ENCODE measurements around the gene AGMO. TPM values are rescaled to one million over a fixed set of nuclear protein-coding genes. Genes with fewer than 3 reads are reported as not detected.

Gene AGMO
- total RNA-seq, 1 donor from 2014 or later = not detected

GRCh38 chr7:15218261-15218660 lies 343.6 kb downstream of the AGMO start:
- no peak for DNase-seq (ENCODE audit: low read depth)
- TF ChIP-seq CTCF (conservative IDR thresholded peaks at IDR 0.05; ENCODE audit: low read depth, low read length) = no peak
- H3K4me3 ChIP-seq (ENCODE audit: low read depth, low read length) = no peak overlapping the region

GRCh38 chr7:15215616-15216015 lies 346.2 kb downstream of the AGMO start:
- TF ChIP-seq CTCF (conservative IDR thresholded peaks at IDR 0.05; ENCODE audit: low read depth, low read length) = no peak
- no peak overlapping the region for H3K4me3 ChIP-seq (ENCODE audit: low read depth, low read length)
- no peak for DNase-seq (ENCODE audit: low read depth)

- no peak for TF ChIP-seq CTCF (conservative IDR thresholded peaks at IDR 0.05; ENCODE audit: low read depth, low read length)
- H3K4me3 ChIP-seq (ENCODE audit: low read depth, low read length) = no peak overlapping the region
- no peak for DNase-seq (ENCODE audit: low read depth)
Measured at GRCh38 chr7:15214976-15215375, 346.8 kb downstream of the AGMO start.

DNA sequence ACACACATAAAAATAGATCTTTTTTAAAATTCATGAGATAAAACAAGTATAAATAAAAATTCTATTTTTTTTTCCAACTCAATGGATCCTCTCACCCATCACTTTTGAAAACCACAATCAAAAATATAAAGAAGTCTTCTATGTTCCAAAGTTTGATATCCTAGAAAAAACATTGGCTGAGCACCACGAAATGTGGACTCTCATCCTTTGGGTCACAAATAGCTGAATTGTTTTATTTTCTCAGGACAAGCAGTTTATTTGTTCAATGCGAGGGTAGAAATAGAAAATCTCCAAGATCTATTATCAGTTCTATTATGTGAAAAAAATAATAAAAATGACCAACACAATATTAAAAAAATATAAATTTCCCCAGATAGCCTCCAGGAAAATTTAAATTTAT lies 348.7 kb downstream of the AGMO start:
- H3K4me3 ChIP-seq (ENCODE audit: low read depth, low read length) = no peak overlapping the region
- DNase-seq (ENCODE audit: low read depth) = no peak
- no peak for TF ChIP-seq CTCF (conservative IDR thresholded peaks at IDR 0.05; ENCODE audit: low read depth, low read length)

DNA sequence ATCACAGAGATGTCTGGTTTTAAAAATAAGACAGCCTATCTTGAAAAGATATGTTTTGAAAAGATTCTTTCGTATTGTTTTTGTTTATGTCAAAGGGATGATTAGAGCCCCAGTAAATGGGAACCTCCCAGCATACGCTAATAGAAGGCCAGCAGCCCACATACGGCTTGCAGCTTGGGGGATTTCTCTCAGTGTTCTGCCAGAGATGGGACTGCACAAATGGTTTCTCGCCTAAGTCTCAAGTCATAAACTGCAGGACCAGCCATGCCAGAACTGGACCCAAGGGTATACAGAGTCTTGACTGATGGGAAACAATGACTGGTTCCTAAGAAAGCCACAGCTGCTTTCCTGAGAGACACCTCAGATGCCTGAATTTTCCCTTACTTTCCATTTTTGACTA lies 352.4 kb downstream of the AGMO start:
- DNase-seq (ENCODE audit: low read depth) = no peak
- H3K4me3 ChIP-seq (ENCODE audit: low read depth, low read length) = no peak overlapping the region
- no peak for TF ChIP-seq CTCF (conservative IDR thresholded peaks at IDR 0.05; ENCODE audit: low read depth, low read length)

- TF ChIP-seq CTCF (conservative IDR thresholded peaks at IDR 0.05; ENCODE audit: low read depth, low read length) = no peak
- no peak for DNase-seq (ENCODE audit: low read depth)
Measured at GRCh38 chr7:15204421-15204820, 357.4 kb downstream of the AGMO start.

DNA sequence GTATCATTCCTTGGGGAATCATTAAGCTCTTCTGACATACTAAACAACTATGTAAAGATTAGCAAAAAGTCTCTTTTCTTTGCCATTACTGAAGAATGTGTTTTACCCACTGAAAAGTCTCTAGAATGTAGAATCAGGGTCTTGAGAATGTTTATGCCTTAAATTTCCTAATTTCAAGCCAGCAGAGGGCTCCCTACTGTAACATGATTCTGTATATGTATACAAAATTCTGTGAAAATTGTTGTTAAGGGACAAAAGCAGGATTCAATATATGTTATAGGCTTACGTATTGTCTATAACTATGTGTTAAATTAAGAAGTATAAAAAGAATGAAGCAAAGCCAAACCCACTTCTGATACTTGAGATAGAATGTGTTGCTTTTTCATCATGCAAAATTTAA lies 362.3 kb downstream of the AGMO start:
- H3K4me3 ChIP-seq (ENCODE audit: low read depth, low read length) = no peak overlapping the region
- TF ChIP-seq CTCF (conservative IDR thresholded peaks at IDR 0.05; ENCODE audit: low read depth, low read length) = peak; percentile 52
- no peak for DNase-seq (ENCODE audit: low read depth)

More at GRCh38 chr7:15204421-15204820, 357.4 kb downstream of the AGMO start:
- no peak overlapping the region for H3K4me3 ChIP-seq (ENCODE audit: low read depth, low read length)
